HG02884 (cell line): ENCODE results near the gene ATXN2.
A peak's percentile ranks its signal among the peaks of the same experiment; 100 is the strongest.

ENCODE experiments used
- ATAC-seq: cut with Tn5 transposase; IDR thresholded peaks from one replicate; pipeline ENCODE4 v1.9.1; 2021; ENCODE audit warnings: mild to moderate bottlenecking, moderate library complexity; ENCODE audit not compliant: unreplicated experiment

The ATXN2 gene

GRCh38 chr12:111441107-111441928 lies 157.8 kb downstream of the ATXN2 start:
- ATAC-seq = no peak

DNA sequence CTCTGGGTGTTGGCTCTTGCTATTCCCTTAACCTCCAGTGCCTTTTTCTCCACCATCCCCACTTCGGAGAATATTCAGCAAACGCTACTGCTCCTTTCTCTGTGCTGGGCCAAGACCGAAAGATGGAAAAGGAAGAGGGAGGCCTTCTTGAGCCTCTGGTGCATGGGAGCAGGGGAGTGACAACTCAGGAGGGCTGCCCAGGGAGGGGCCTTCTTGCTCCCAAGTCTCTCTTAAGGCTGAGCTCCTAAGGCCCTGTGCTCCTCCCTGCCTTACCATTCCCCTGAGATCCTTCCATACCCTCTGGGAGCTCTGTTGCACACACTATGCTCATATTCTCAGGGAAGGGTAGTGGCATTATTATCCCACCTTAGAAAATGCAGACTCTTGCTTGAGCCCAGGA lies 158.5 kb downstream of the ATXN2 start:
- no peak for ATAC-seq

GRCh38 chr12:111440152-111440551 lies 159.0 kb downstream of the ATXN2 start:
- ATAC-seq = no peak

DNA sequence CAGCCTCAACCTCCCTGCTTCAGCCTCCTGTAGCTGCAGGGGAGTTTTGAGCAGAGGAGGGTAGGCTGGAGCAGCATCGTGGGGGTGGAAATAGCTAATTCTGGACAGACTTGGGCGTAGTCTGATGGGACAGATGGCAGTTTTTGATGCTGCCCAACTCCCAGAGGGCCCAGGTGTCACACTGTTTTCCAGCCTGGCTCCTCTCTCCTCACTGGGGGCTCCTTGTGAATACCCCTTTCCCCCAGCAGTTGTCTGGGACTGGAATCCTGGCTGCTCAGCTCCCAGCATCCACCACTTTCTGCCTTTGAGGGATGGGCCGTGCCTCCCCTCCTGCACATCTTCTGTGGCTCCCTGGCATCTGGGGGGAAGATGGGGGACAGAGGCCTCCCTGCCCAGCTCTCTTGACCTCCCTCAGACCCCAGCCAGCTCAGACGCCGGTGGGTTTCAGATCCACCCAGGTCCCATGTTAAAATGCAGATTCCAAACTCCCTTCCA lies 159.4 kb downstream of the ATXN2 start:
- ATAC-seq = no peak

DNA sequence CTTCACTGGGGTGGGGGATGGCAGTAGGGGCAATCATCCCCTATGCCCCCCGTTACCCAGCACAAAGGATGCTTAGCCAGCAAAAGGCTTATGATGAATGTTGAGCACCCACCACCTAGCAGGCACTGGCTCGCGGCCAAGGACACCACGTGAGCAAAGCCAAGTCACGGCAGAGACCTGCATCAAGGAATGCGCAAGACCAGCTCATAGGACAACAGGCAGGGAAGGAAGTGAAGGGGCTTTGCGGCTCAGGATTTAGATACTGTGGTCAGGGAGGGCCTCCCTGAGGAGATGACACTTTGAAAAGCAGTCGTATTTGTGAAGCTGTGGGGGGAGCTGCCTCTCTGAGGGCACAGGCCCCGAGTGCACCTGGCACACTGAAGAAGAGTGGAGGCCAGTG lies 160.6 kb downstream of the ATXN2 start:
- no peak for ATAC-seq

DNA sequence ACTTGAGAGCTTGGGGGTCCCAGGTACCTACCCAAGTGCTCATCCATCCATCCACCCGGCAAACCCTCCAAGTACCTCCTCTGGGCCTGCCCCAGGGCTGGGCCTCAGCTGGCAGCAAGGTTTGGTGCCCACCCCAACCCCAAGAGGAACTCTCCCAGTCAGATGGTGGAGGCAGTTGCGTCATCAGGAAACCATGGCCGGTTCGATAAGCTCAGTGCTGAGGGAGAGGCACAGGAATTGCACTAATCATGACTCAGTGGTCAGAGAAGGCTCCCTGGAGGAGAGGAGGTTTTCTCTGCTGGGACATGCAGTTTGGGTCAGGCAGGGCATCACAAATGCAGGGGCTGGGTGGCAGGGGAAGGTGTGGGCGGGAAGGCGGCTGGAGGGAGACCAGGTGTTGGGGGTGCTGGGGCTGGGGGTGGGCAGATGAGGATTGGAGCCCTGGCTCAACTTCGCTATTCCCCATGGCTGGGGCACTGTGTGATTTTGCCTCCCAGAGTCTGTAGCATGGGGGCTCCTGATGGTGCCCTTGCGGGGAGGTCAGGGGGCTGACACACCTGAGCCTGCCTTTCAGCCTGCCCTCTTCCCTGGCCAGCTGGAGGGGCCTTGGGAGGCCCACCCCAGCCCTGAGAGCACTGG lies 161.2 kb downstream of the ATXN2 start:
- no peak for ATAC-seq

DNA sequence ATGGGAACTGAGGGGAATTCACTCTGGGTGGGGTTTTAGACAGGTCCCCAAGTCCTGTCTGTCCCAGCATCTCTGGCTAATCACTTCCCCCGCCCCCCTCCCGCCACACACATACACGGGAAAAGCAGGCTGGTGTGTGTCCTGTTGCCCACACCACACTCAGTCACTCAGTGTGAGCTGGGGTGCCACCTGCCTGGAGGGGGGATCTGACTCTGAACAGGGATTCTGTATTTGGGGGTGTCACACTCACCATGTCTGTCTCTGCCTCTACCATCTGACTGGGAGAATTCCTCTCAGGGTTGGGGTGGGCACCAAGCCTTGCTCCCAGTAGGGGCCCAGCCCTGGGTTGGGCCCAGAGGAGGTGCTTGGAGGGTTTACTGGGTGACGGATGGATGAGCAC lies 162.3 kb downstream of the ATXN2 start:
- no peak for ATAC-seq

- no peak for ATAC-seq
Measured at GRCh38 chr12:111436266-111436665, 162.8 kb downstream of the ATXN2 start.

DNA sequence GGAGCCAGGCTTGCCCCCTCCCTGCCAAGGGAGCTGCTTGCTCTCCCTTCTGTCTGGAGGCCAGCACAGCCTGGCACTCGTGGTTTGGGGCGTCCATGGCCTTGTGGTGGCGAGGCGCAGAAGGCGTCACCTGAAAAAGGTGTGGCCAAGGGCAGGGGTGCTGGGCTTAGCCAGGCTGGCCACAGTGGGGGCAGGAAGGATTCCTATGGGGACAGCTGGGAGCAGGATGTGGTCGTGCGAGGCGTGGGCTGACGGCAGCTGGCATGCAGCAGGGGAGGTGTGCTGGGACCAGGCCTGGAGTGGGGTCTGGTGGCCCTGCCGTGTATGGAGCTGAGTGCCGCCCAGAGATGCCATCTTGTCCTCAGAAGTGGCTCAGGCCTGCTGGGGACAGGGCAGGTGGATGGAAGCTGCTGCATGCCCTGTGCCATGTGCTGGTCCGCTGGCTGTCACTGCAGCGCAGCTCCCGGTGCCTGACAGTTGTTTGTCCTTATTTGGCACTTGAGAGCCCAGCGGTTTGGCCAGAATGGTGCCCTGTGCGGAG lies 163.4 kb downstream of the ATXN2 start:
- ATAC-seq = no peak

DNA sequence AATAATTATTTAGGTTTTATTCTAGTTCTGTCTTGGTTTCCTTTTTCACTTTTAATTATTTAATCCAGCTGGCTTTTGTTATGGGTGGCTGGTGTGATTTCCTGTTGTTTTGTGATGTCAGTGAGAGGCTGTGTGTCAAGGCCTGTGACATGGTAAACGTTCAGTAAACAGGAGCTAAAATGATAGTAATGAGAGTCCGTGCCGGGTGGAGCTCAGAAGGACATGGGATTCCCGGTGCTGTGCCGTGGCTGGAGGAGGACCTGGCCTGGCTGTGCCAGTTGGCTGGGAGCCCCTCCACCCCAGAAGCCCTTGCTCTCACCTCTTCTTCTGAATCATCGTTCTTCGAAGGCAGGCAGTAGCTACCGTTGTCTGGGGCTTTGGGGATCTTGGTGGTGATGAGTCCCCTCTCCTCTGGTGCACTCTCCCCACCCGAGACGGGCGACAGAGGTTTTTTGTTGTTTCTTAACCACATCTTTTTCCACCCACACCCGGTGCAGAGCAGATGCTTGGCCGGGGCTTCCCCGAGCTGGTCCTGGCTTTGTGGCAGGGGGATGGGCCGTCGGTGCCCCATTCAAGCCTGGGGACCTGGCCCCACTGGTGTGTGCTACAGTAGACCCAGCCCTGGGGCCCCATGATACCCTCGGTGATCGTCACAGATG lies 164.3 kb downstream of the ATXN2 start:
- ATAC-seq = peak; percentile 58

GRCh38 chr12:111434049-111434448 lies 165.1 kb downstream of the ATXN2 start:
- ATAC-seq = no peak

- no peak for ATAC-seq
Measured at GRCh38 chr12:111431772-111432171, 167.3 kb downstream of the ATXN2 start.

GRCh38 chr12:111430433-111431353 lies 168.4 kb downstream of the ATXN2 start:
- no peak for ATAC-seq

DNA sequence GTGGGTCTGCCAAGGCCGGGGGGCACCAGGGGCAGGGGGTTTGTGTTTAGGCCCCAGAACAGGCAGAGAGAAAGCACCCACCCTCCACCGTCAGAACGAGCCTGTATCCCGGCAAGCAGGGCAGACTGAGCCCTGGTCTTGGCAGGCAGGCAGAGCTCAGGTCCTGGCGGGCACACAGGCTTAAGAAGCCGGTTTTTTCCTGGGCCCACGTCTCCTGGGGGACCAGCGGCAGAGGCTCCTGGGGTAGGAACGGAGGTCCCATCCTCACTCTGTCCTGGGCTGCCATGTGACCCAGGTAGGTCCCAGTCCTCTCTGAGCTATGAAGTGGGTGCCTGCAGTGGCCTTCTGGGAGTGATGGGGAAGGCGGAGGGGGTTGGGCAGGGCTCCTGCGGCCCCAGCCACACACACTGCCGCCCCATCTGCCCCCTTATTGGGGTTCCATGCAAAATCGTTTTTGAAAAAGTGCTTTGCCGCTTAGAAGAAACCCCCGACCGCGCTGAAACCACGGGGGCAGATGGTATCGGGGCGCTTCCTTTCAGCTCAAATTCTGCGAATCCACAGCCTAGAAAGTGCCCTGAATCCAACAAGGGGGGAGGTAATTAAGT lies 169.2 kb downstream of the ATXN2 start:
- ATAC-seq = no peak

- no peak for ATAC-seq
Measured at GRCh38 chr12:111428728-111429175, 170.4 kb downstream of the ATXN2 start.

DNA sequence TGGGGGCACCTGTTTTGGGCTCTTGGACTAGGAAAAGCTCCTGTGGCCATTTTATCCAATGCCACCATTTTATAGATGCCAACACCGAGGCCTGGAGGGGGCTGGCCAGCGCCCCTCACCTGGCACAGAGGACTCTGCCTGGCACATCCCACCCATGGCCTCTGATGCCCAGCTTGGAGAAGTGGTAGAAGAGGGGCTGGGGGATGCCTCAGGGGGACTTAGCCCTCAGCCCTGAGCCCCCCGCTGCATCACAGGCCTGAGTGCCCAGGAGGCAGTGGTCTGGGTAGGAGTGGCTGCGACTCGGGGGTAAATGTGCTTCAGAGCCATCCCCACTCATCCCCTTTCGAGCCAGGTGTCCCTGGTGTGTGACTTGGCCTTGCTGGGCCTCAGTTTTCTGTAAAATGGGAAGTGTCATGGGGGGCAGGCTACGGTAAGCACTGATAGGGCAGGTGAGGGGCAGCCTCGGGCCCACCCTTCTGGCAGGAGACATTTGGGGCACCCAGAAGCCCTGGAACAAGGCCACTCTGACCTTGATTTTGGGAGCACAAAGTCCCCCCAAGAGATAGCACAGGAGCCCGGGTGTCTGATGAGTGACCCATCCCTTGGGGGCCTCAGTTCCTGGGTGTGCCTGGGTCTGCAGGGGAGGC lies 170.9 kb downstream of the ATXN2 start:
- ATAC-seq = no peak

DNA sequence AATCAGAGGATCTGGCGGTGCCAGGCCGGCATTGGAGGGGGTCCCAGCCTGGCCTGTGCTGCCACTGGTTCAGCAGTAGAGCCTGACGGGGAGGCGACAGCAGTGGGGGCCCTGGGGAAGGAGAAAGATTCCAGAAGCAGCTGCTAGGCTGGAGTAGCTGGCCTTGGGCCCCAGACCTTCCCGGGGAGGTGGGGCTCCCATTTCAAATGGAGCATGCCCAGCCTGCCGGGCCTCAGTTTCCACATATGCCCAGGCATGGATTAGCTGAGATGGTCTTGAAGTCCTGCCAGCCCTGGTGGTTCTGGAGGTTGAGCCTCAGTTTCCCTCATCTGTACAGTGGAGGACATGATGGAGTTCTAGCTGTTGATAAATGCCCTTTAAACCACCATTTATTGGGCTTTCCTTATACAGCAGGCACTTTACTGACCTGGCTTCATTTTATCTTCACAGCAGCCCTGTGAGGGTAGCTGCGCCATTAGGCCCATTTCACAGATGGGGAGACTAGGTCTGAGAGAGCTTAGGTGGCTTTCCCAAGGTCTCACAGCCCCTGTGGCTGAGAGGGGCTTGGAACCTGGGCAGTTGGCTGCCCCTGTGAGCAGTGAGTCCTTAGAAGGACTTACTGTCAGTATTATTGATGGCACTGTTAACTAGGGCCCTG lies 171.6 kb downstream of the ATXN2 start:
- ATAC-seq = no peak

DNA sequence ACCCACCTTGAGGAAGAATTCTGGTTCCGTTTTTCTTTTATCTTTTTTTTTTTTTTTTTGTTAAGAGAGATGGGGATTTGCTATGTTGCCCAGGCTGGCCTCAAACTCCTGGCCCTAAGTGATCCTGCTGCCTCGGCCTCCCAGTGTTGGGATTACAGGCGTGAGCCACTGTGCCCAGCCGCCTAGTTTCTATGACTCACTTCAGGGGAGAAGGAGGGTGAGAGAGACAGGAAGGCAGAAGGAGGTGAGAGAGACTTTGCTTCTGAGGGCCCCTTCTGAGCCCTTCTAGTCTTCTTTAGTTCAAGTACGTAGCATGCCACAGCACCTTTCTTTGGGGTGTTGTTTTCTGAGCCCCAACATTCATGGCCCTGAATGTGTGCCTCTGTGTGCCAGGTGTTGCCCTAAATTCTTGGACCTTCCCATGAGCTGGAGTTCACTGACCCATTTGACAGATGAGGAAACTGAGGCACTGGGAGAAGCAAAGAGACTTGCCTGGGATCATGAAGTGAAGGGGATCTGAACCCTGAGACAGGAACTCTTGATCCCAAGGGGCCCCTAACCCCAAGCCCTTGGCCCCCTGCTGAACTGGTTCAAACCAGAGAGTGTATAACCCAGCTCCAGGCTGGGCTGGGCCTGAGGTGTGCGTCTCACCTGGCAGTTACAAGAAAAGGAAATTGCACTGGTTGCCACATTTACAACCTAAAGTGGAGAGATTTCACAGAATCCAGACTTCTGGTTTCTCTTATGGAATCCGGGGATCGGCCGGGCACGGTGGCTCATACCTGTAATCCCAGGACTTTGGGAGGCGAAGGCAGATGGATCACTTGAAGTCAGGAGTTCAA lies 172.6 kb downstream of the ATXN2 start:
- no peak for ATAC-seq
